Measurements from ENCODE around the gene LBP.
A peak's percentile ranks its signal among the peaks of the same experiment; 100 is the strongest.
"Not testable (repeated sequence)": the region's sequence is repeated elsewhere in the genome, so short reads cannot be mapped to it uniquely, and the experiment has no call there.

The LBP gene

GRCh38 chr20:38346247-38346651, at the start of gene LBP:
TSS of gene LBP (plus strand) at chr20:38346482. CDS start at chr20:38346517, 35 bp downstream.
- DNase-seq (ENCODE audit: low read depth): no peak

- no peak for DNase-seq (ENCODE audit: low read depth)
These were observed 48.2 kb upstream of the LBP start for GRCh38 chr20:38297916-38298674.

- DNase-seq (ENCODE audit: low read depth): no peak
These were observed 47.5 kb upstream of the LBP start for GRCh38 chr20:38298768-38299288.

GRCh38 chr20:38299963-38300362, 46.3 kb upstream of the LBP start:
- no peak for DNase-seq (ENCODE audit: low read depth)

GRCh38 chr20:38300438-38300837, 45.8 kb upstream of the LBP start:
- no peak for DNase-seq (ENCODE audit: low read depth)

- DNase-seq (ENCODE audit: low read depth): no peak
These were observed 45.0 kb upstream of the LBP start for GRCh38 chr20:38301309-38301708.

- DNase-seq (ENCODE audit: low read depth): no peak
These were observed 43.5 kb upstream of the LBP start for GRCh38 chr20:38302786-38303185.

GRCh38 chr20:38303908-38304379, 42.3 kb upstream of the LBP start, which contains the start of gene BPI:
TSS of gene BPI (plus strand) at chr20:38304156. CDS start at chr20:38304224, 68 bp downstream.
- no peak for DNase-seq (ENCODE audit: low read depth)

GRCh38 chr20:38304845-38305447, 41.3 kb upstream of the LBP start:
- peak; percentile 23 for DNase-seq (ENCODE audit: low read depth)

GRCh38 chr20:38305541-38305940, 40.7 kb upstream of the LBP start:
- no peak for DNase-seq (ENCODE audit: low read depth)

- no peak for DNase-seq (ENCODE audit: low read depth)
These were observed 39.9 kb upstream of the LBP start for GRCh38 chr20:38306379-38306778.

- no peak for DNase-seq (ENCODE audit: low read depth)
These were observed 38.8 kb upstream of the LBP start for GRCh38 chr20:38307371-38308046.

- no peak for DNase-seq (ENCODE audit: low read depth)
These were observed 38.2 kb upstream of the LBP start for GRCh38 chr20:38308047-38308438.

- no peak for DNase-seq (ENCODE audit: low read depth)
These were observed 37.8 kb upstream of the LBP start for GRCh38 chr20:38308447-38308846.

GRCh38 chr20:38311091-38311490, 35.2 kb upstream of the LBP start:
- no peak for DNase-seq (ENCODE audit: low read depth)

- no peak for DNase-seq (ENCODE audit: low read depth)
These were observed 34.8 kb upstream of the LBP start for GRCh38 chr20:38311491-38311890.

GRCh38 chr20:38313676-38314075, 32.6 kb upstream of the LBP start:
- DNase-seq (ENCODE audit: low read depth): no peak

GRCh38 chr20:38314350-38314749, 31.9 kb upstream of the LBP start:
- not testable (repeated sequence) for DNase-seq (ENCODE audit: low read depth)

GRCh38 chr20:38315290-38315966, 30.9 kb upstream of the LBP start:
- no peak for DNase-seq (ENCODE audit: low read depth)

- no peak for DNase-seq (ENCODE audit: low read depth)
These were observed 29.9 kb upstream of the LBP start for GRCh38 chr20:38316341-38316740.

GRCh38 chr20:38317422-38317821, 28.9 kb upstream of the LBP start:
- DNase-seq (ENCODE audit: low read depth): no peak

- DNase-seq (ENCODE audit: low read depth): no peak
These were observed 26.1 kb upstream of the LBP start for GRCh38 chr20:38320221-38320620.

All from activated T-cell treated with anti-CD3 and anti-CD28 coated beads for 48 hours (primary cell).